KBM-7 (cell line): ENCODE data around the gene DIP2C.
"Not testable (repeated sequence)": the region's sequence is repeated elsewhere in the genome, so short reads cannot be mapped to it uniquely, and the experiment has no call there.

Experiments
- DNase-seq: peaks from one replicate; pipeline ENCODE4 v3.0.0-alpha.2; 2015
- in situ Hi-C: fragments of 300-500 bp; cut with MboI; formaldehyde crosslinking; loops from 2 replicates; pipeline ENCODE4 v1.14.3; 2020; ENCODE audit warnings: low sequenced_read_pairs, low pct_unique_long_range_greater_than_20kb, mixed read lengths

Gene DIP2C

GRCh38 chr10:662686-663465 lies 26.6 kb downstream of the DIP2C start:
- DNase-seq: no peak
- in situ Hi-C loops: no loop called here

GRCh38 chr10:662223-662605 lies 27.3 kb downstream of the DIP2C start:
- no peak for DNase-seq
- in situ Hi-C loops: no loop called here

GRCh38 chr10:661597-662222 lies 27.8 kb downstream of the DIP2C start:
- in situ Hi-C loops: no loop called here
- DNase-seq: no peak

- in situ Hi-C loops: no loop called here
- DNase-seq: no peak
These were observed 28.4 kb downstream of the DIP2C start for GRCh38 chr10:660970-661596.

- in situ Hi-C loops: no loop called here
- DNase-seq: no peak
These were observed 29.0 kb downstream of the DIP2C start for GRCh38 chr10:660413-660969.

GRCh38 chr10:659688-660141 lies 29.8 kb downstream of the DIP2C start:
- DNase-seq: no peak
- in situ Hi-C loops: no loop called here

GRCh38 chr10:657816-658350 lies 31.6 kb downstream of the DIP2C start:
- in situ Hi-C loops, DNase-seq: not testable (repeated sequence)

- in situ Hi-C loops: no loop called here
- DNase-seq: no peak
These were observed 32.6 kb downstream of the DIP2C start for GRCh38 chr10:656883-657282.

- DNase-seq: no peak
- in situ Hi-C loops: no loop called here
These were observed 34.3 kb downstream of the DIP2C start for GRCh38 chr10:655184-655583.

GRCh38 chr10:654647-654996 lies 34.8 kb downstream of the DIP2C start:
- DNase-seq: no peak
- in situ Hi-C loops: no loop called here

- no peak for DNase-seq
- in situ Hi-C loops: no loop called here
These were observed 35.3 kb downstream of the DIP2C start for GRCh38 chr10:653991-654646.

- DNase-seq, in situ Hi-C loops: not testable (repeated sequence)
These were observed 36.5 kb downstream of the DIP2C start for GRCh38 chr10:652832-653459.

GRCh38 chr10:652233-652632 lies 37.2 kb downstream of the DIP2C start:
- DNase-seq: no peak
- in situ Hi-C loops: no loop called here

GRCh38 chr10:651692-652091 lies 37.8 kb downstream of the DIP2C start:
- in situ Hi-C loops: no loop called here
- no peak for DNase-seq

GRCh38 chr10:650886-651615 lies 38.4 kb downstream of the DIP2C start:
- DNase-seq: no peak
- in situ Hi-C loops: no loop called here

- in situ Hi-C loops: no loop called here
- DNase-seq: no peak
These were observed 39.0 kb downstream of the DIP2C start for GRCh38 chr10:650441-650851.

GRCh38 chr10:649798-650440 lies 39.5 kb downstream of the DIP2C start:
- DNase-seq: no peak
- in situ Hi-C loops: no loop called here

- no peak for DNase-seq
- in situ Hi-C loops: no loop called here
These were observed 40.0 kb downstream of the DIP2C start for GRCh38 chr10:649445-649797.
